K562 (cell line): ENCODE measurements around the gene DRC3. TPM values are rescaled to one million over a fixed set of nuclear protein-coding genes. Genes with fewer than 3 reads are reported as not detected.

Experiments
- ARNT ChIP-seq, 2 experiments: fragments of 450-650 bp; IDR thresholded peaks; 2 replicates each; pipeline ENCODE4 v1.6.1; 2016; ENCODE audit warnings: mild to moderate bottlenecking in 1 of 2
- BRCA1 ChIP-seq, 2 experiments: fragments of 450-650 bp in 1 of 2; sonication (generic) in 1 of 2; formaldehyde crosslinking in 1 of 2; IDR thresholded peaks; 2 replicates each; pipeline versions ENCODE4 v1.5.0 to v1.6.1; 2017 to 2020; ENCODE audit warnings: mild to moderate bottlenecking in 1 of 2, missing genetic modification reagents in 1 of 2
- CBX5 ChIP-seq: IDR thresholded peaks from 2 replicates; pipeline ENCODE4 v1.6.1; 2014; ENCODE audit warnings: low read depth, borderline replicate concordance
- CHCHD3 ChIP-seq: fragments of 250-450 bp; sonication (Bioruptor Pico); IDR thresholded peaks from 2 replicates; pipeline ENCODE4 v2.1.2; 2022; ENCODE audit warnings: mild to moderate bottlenecking
- CHD2 ChIP-seq: IDR thresholded peaks from 2 replicates; pipeline ENCODE4 v1.6.1; 2011; ENCODE audit warnings: low read depth, low read length
- CREM ChIP-seq: IDR thresholded peaks from 2 replicates; pipeline ENCODE4 v1.6.1; 2014; ENCODE audit warnings: antibody characterized with exemption, low read depth
- HDAC1 ChIP-seq, 2 experiments: fragments of 450-650 bp; IDR thresholded peaks; 2 replicates each; pipeline ENCODE4 v1.6.1; 2016 to 2017; ENCODE audit warnings: inconsistent platforms in 1 of 2, mild to moderate bottlenecking in 1 of 2, moderate library complexity in 1 of 2
- HMG20A ChIP-seq: fragments of 450-650 bp; formaldehyde crosslinking; conservative IDR thresholded peaks from 2 replicates; pipeline ENCODE4 v1.4.0; 2020; ENCODE audit warnings: mild to moderate bottlenecking, mixed read lengths
- IRF1 ChIP-seq: sonication (generic); formaldehyde crosslinking; IDR thresholded peaks from 2 replicates; pipeline ENCODE4 v1.8.0; 2022; ENCODE audit warnings: missing genetic modification reagents, mild to moderate bottlenecking, borderline replicate concordance
- MITF ChIP-seq: IDR thresholded peaks from 2 replicates; pipeline ENCODE4 v1.6.1; 2014; ENCODE audit warnings: antibody characterized with exemption
- MYNN ChIP-seq, 2 experiments: sonication (generic); formaldehyde crosslinking in 1 of 2; IDR thresholded peaks; 2 replicates each; pipeline versions ENCODE4 v1.5.0 to v1.6.1; 2016 to 2020; ENCODE audit warnings: antibody characterized with exemption in 1 of 2, missing genetic modification reagents in 1 of 2
- RBM17 ChIP-seq: fragments of 200-400 bp; formaldehyde crosslinking; IDR thresholded peaks from 2 replicates; pipeline ENCODE4 v1.6.1; 2017; ENCODE audit warnings: low read depth, mild to moderate bottlenecking, low read length, borderline replicate concordance
- RREB1 ChIP-seq: fragments of 250-450 bp; sonication (Bioruptor Pico); IDR thresholded peaks from 2 replicates; pipeline ENCODE4 v1.4.0; 2020
- ZNF165 ChIP-seq: fragments of 250-450 bp; sonication (Bioruptor Pico); IDR thresholded peaks from 2 replicates; pipeline ENCODE4 v1.4.0; 2020; ENCODE audit warnings: borderline replicate concordance
- ZNF175 ChIP-seq: fragments of 200-800 bp; sonication (Bioruptor generic); IDR thresholded peaks from 2 replicates; pipeline ENCODE4 v1.6.1; 2016; ENCODE audit warnings: low read depth, mild to moderate bottlenecking, missing genetic modification characterization, missing compliant biosample characterization
- polyA plus RNA-seq, 8 experiments: library from polyadenylated mRNA; depleted of rRNA in 4 of 8; stranded (reverse) in 5 of 8; unstranded in 3 of 8; fragments of >200 nt; fragmentation: Nextera tagmentation in 2 of 8; fragmentation: Illumina TruSeq in 1 of 8; extraction: Ambion mirVana in 2 of 8; extraction: Trizol in 1 of 8; gene quantifications; 2 replicates each; pipeline versions ENCODE4 v1.2.1 to v1.2.3, GENCODE V29; 2011 to 2014; ENCODE audit warnings: inconsistent platforms in 1 of 8, missing spikeins in 1 of 8
- total RNA-seq, 7 experiments: library from RNA; depleted of rRNA in 6 of 7; stranded (reverse); fragments of >200 nt in 6 of 7; fragmentation: Illumina TruSeq in 2 of 7; extraction: Trizol in 2 of 7; gene quantifications; 2 replicates each; pipeline versions ENCODE4 v1.2.1 to v1.2.3, GENCODE V29; 2011 to 2021; ENCODE audit warnings: low replicate concordance in 1 of 7
- TF ChIP-seq, protein P1 (sequence below): sonication (generic); formaldehyde crosslinking; IDR thresholded peaks from 2 replicates; pipeline ENCODE4 v1.5.0; 2020; ENCODE audit warnings: missing genetic modification reagents
- TF ChIP-seq, protein P2 (sequence below): fragments of 450-650 bp; IDR thresholded peaks from 2 replicates; pipeline ENCODE4 v1.6.1; 2016; ENCODE audit warnings: missing biosample characterization, missing genetic modification characterization

Gene DRC3
- total and polyA plus RNA-seq, 9 of the 15 experiments (the other 6 are each of a cell fraction or from before 2014, with no cell fraction given) = 0.10 to 0.84 (median 0.30) TPM; not detected in 3

DNA sequence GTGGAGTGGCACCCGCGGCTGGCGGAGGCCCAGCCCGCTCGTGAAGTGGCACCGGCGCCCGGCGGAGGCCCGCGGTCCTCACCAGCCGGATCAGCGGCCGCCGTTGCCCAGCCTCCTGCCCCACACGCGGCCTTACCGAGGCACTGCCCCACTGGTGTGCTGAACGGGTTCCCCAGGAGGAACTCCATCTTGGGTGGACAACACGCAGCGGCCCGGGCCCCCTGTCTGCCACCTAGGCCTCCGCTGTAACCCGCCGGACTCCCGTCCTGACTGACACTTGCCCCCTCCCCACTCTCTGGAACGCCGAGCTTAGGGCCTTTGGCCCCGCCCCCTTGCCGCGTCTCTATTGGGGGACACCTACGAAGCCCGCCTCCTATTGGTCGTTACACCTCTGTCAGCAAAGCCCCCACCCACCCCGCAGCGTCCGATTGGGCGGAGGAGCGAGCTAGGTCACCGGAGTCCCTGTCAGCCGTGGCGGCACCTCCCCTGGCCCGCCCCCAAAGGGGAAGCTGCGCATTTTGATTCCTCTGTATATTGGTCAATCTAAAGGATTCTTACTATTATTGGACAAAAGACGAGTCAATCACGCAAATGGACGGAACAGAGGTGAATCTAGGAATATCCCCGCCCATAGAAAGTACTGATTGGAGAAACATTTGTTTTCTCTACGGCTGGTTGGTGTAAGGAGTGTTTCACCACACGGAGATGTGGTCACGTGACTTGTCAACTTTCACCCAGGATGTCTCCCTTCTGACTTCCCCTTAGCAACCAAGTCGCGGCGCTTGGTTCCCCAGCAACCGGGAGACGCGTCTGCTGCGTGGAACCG lies at the start of gene DRC3, which contains the start of gene TOM1L2 (continued):
- TF ChIP-seq, protein P1, sequence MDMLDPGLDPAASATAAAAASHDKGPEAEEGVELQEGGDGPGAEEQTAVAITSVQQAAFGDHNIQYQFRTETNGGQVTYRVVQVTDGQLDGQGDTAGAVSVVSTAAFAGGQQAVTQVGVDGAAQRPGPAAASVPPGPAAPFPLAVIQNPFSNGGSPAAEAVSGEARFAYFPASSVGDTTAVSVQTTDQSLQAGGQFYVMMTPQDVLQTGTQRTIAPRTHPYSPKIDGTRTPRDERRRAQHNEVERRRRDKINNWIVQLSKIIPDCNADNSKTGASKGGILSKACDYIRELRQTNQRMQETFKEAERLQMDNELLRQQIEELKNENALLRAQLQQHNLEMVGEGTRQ (CRISPR knock-in tag) = peak; percentile 87
- no peak; a peak in 1 of 4 replicates for TF ChIP-seq HDAC1 (IDR thresholded peaks at IDR 0.05)
- TF ChIP-seq, protein P2, sequence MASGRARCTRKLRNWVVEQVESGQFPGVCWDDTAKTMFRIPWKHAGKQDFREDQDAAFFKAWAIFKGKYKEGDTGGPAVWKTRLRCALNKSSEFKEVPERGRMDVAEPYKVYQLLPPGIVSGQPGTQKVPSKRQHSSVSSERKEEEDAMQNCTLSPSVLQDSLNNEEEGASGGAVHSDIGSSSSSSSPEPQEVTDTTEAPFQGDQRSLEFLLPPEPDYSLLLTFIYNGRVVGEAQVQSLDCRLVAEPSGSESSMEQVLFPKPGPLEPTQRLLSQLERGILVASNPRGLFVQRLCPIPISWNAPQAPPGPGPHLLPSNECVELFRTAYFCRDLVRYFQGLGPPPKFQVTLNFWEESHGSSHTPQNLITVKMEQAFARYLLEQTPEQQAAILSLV (tag) = no peak
- no peak for TF ChIP-seq BRCA1 (IDR thresholded peaks at IDR 0.05)
- TF ChIP-seq BRCA1 (CRISPR knock-in tag; IDR thresholded peaks at IDR 0.05) = no peak
- TF ChIP-seq CREM = peak; percentile 70
- TF ChIP-seq RBM17 = no peak
- peak; percentile 88 for TF ChIP-seq MYNN (IDR thresholded peaks at IDR 0.05)
- no peak for TF ChIP-seq MYNN (CRISPR knock-in tag; IDR thresholded peaks at IDR 0.05)
- TF ChIP-seq ZNF175 (CRISPR knock-in tag) = no peak
- TF ChIP-seq CHD2 = peak; percentile 88
- TF ChIP-seq ARNT (IDR thresholded peaks at IDR 0.05) = no peak
- no peak for TF ChIP-seq HMG20A (CRISPR knock-in tag)
- no peak for TF ChIP-seq CHCHD3
- TF ChIP-seq CBX5 = no peak
- TF ChIP-seq IRF1 (CRISPR knock-in tag) = no peak
- TF ChIP-seq MITF = peak; percentile 71; the same call in 1 of the 2 replicates
- no peak; the same call in 1 of the 2 replicates for TF ChIP-seq RREB1 (CRISPR knock-in tag)
- no peak for TF ChIP-seq ZNF165 (CRISPR knock-in tag)
